ENCODE measurements around the gene GCHFR.

The GCHFR gene

GRCh38 chr15:40763801-40764628, at the start of gene GCHFR:
TSS of gene GCHFR (plus strand) at chr15:40764068. CDS start at chr15:40764181, 113 bp downstream.
- DNase-seq (ENCODE audit: low spot score), result peak; percentile 79

- no peak for DNase-seq (ENCODE audit: low spot score)
Observed at GRCh38 chr15:40714144-40714543, 49.7 kb upstream of the GCHFR start.

GRCh38 chr15:40716165-40716564, 47.7 kb upstream of the GCHFR start:
- no peak for DNase-seq (ENCODE audit: low spot score)

- no peak for DNase-seq (ENCODE audit: low spot score)
Observed at GRCh38 chr15:40721701-40722100, 42.2 kb upstream of the GCHFR start.

- no peak for DNase-seq (ENCODE audit: low spot score)
Observed at GRCh38 chr15:40722354-40722753, 41.5 kb upstream of the GCHFR start.

- DNase-seq (ENCODE audit: low spot score), result no peak
Observed at GRCh38 chr15:40722934-40723333, 40.9 kb upstream of the GCHFR start.

- no peak for DNase-seq (ENCODE audit: low spot score)
Observed at GRCh38 chr15:40723919-40724318, 39.9 kb upstream of the GCHFR start.

GRCh38 chr15:40731034-40731433, 32.8 kb upstream of the GCHFR start:
- no peak for DNase-seq (ENCODE audit: low spot score)

- no peak for DNase-seq (ENCODE audit: low spot score)
Observed at GRCh38 chr15:40736575-40736974, 27.3 kb upstream of the GCHFR start.

GRCh38 chr15:40737048-40737447, 26.8 kb upstream of the GCHFR start:
- no peak for DNase-seq (ENCODE audit: low spot score)

GRCh38 chr15:40739047-40739446, 24.8 kb upstream of the GCHFR start:
- DNase-seq (ENCODE audit: low spot score), result no peak

- DNase-seq (ENCODE audit: low spot score), result no peak
Observed at GRCh38 chr15:40739854-40740253, 24.0 kb upstream of the GCHFR start.

GRCh38 chr15:40743485-40743901, 20.4 kb upstream of the GCHFR start:
- no peak for DNase-seq (ENCODE audit: low spot score)

GRCh38 chr15:40743921-40744814, 19.7 kb upstream of the GCHFR start:
- DNase-seq (ENCODE audit: low spot score), result no peak

GRCh38 chr15:40744815-40745152, 19.1 kb upstream of the GCHFR start:
- no peak for DNase-seq (ENCODE audit: low spot score)

GRCh38 chr15:40746916-40747418, 16.9 kb upstream of the GCHFR start:
- DNase-seq (ENCODE audit: low spot score), result no peak

- no peak for DNase-seq (ENCODE audit: low spot score)
Observed at GRCh38 chr15:40747685-40748631, 15.9 kb upstream of the GCHFR start.

- no peak for DNase-seq (ENCODE audit: low spot score)
Observed at GRCh38 chr15:40749151-40749630, 14.7 kb upstream of the GCHFR start.

- no peak for DNase-seq (ENCODE audit: low spot score)
Observed at GRCh38 chr15:40750885-40751284, 13.0 kb upstream of the GCHFR start.

GRCh38 chr15:40751745-40752144, 12.1 kb upstream of the GCHFR start:
- DNase-seq (ENCODE audit: low spot score), result no peak

- peak; percentile 24 for DNase-seq (ENCODE audit: low spot score)
Observed at GRCh38 chr15:40754574-40754882, 9.3 kb upstream of the GCHFR start.

Measured in germinal center (tissue), 1 donor.